ENCODE data around the gene GJC1.
"Not testable (repeated sequence)": the region's sequence is repeated elsewhere in the genome, so short reads cannot be mapped to it uniquely, and the experiment has no call there.

GJC1 gene

GRCh38 chr17:44846206-44846605 is 16.1 kb upstream of the GJC1 start:
- DNase-seq (ENCODE audit: low read depth, low spot score) = no peak
- H3K27ac ChIP-seq = no peak overlapping the region

- no peak for DNase-seq (ENCODE audit: low read depth, low spot score)
- no peak overlapping the region for H3K27ac ChIP-seq
These were observed 14.3 kb upstream of the GJC1 start for GRCh38 chr17:44844390-44844830.

GRCh38 chr17:44842748-44843147 is 12.7 kb upstream of the GJC1 start:
- DNase-seq (ENCODE audit: low read depth, low spot score) = no peak
- H3K27ac ChIP-seq = no peak overlapping the region

- no peak overlapping the region for H3K27ac ChIP-seq
- DNase-seq (ENCODE audit: low read depth, low spot score) = no peak
These were observed 10.8 kb upstream of the GJC1 start for GRCh38 chr17:44840936-44841335.

GRCh38 chr17:44840274-44840673 is 10.2 kb upstream of the GJC1 start:
- no peak overlapping the region for H3K27ac ChIP-seq
- no peak for DNase-seq (ENCODE audit: low read depth, low spot score)

GRCh38 chr17:44837196-44837595 is 7.1 kb upstream of the GJC1 start:
- no peak for DNase-seq (ENCODE audit: low read depth, low spot score)
- no peak overlapping the region for H3K27ac ChIP-seq

GRCh38 chr17:44832805-44833204 is 2.7 kb upstream of the GJC1 start:
- DNase-seq (ENCODE audit: low read depth, low spot score) = no peak

GRCh38 chr17:44831371-44831770 is 1.3 kb upstream of the GJC1 start:
- no peak overlapping the region for H3K27ac ChIP-seq
- DNase-seq (ENCODE audit: low read depth, low spot score) = no peak

More at GRCh38 chr17:44832805-44833204, 2.7 kb upstream of the GJC1 start:
- no peak overlapping the region for H3K27ac ChIP-seq

GRCh38 chr17:44830359-44831288 is 537 bp upstream of the GJC1 start:
- peak overlapping the region; percentile 79 for H3K27ac ChIP-seq
- no peak for DNase-seq (ENCODE audit: low read depth, low spot score)

- DNase-seq (ENCODE audit: low read depth, low spot score) = no peak
- H3K27ac ChIP-seq = peak overlapping the region; percentile 79
These were observed 1.1 kb downstream of the GJC1 start for GRCh38 chr17:44828919-44829522.

GRCh38 chr17:44827863-44828262 is 2.2 kb downstream of the GJC1 start:
- no peak for DNase-seq (ENCODE audit: low read depth, low spot score)

GRCh38 chr17:44826123-44826790 is 3.8 kb downstream of the GJC1 start:
- peak overlapping the region; percentile 79 for H3K27ac ChIP-seq

More at GRCh38 chr17:44827863-44828262, 2.2 kb downstream of the GJC1 start:
- H3K27ac ChIP-seq = peak overlapping the region; percentile 79

GRCh38 chr17:44825236-44825635 is 4.9 kb downstream of the GJC1 start:
- H3K27ac ChIP-seq = peak overlapping the region; percentile 79

More at GRCh38 chr17:44826123-44826790, 3.8 kb downstream of the GJC1 start:
- DNase-seq (ENCODE audit: low read depth, low spot score) = no peak

GRCh38 chr17:44820631-44821212 is 9.4 kb downstream of the GJC1 start:
- peak overlapping the region; percentile 76 for H3K27ac ChIP-seq
- peak; percentile 61 for DNase-seq (ENCODE audit: low read depth, low spot score)

More at GRCh38 chr17:44825236-44825635, 4.9 kb downstream of the GJC1 start:
- not testable (repeated sequence) for DNase-seq (ENCODE audit: low read depth, low spot score)

- not testable (repeated sequence) for H3K27ac ChIP-seq
These were observed 11.6 kb downstream of the GJC1 start for GRCh38 chr17:44818508-44818907.

GRCh38 chr17:44812263-44812662 is 17.8 kb downstream of the GJC1 start:
- H3K27ac ChIP-seq = no peak overlapping the region
- DNase-seq (ENCODE audit: low read depth, low spot score) = no peak

More at GRCh38 chr17:44818508-44818907, 11.6 kb downstream of the GJC1 start:
- not testable (repeated sequence) for DNase-seq (ENCODE audit: low read depth, low spot score)

- DNase-seq (ENCODE audit: low read depth, low spot score); H3K27ac ChIP-seq: not testable (repeated sequence)
These were observed 21.3 kb downstream of the GJC1 start for GRCh38 chr17:44808656-44809388.

- no peak overlapping the region for H3K27ac ChIP-seq
- DNase-seq (ENCODE audit: low read depth, low spot score) = no peak
These were observed 21.9 kb downstream of the GJC1 start for GRCh38 chr17:44808156-44808555.

- no peak for DNase-seq (ENCODE audit: low read depth, low spot score)
- no peak overlapping the region for H3K27ac ChIP-seq
These were observed 22.3 kb downstream of the GJC1 start for GRCh38 chr17:44807817-44808155.
